ENCODE measurements around the gene RIMBP3B. TPM values are rescaled to one million over a fixed set of nuclear protein-coding genes. Genes with fewer than 3 reads are reported as not detected.

The RIMBP3B gene, protein sequence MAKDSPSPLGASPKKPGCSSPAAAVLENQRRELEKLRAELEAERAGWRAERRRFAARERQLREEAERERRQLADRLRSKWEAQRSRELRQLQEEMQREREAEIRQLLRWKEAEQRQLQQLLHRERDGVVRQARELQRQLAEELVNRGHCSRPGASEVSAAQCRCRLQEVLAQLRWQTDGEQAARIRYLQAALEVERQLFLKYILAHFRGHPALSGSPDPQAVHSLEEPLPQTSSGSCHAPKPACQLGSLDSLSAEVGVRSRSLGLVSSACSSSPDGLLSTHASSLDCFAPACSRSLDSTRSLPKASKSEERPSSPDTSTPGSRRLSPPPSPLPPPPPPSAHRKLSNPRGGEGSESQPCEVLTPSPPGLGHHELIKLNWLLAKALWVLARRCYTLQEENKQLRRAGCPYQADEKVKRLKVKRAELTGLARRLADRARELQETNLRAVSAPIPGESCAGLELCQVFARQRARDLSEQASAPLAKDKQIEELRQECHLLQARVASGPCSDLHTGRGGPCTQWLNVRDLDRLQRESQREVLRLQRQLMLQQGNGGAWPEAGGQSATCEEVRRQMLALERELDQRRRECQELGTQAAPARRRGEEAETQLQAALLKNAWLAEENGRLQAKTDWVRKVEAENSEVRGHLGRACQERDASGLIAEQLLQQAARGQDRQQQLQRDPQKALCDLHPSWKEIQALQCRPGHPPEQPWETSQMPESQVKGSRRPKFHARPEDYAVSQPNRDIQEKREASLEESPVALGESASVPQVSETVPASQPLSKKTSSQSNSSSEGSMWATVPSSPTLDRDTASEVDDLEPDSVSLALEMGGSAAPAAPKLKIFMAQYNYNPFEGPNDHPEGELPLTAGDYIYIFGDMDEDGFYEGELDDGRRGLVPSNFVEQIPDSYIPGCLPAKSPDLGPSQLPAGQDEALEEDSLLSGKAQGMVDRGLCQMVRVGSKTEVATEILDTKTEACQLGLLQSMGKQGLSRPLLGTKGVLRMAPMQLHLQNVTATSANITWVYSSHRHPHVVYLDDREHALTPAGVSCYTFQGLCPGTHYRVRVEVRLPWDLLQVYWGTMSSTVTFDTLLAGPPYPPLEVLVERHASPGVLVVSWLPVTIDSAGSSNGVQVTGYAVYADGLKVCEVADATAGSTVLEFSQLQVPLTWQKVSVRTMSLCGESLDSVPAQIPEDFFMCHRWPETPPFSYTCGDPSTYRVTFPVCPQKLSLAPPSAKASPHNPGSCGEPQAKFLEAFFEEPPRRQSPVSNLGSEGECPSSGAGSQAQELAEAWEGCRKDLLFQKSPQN (N-terminal part only)
- total RNA-seq, result 0.13 and 0.22 TPM in 2 replicates

DNA sequence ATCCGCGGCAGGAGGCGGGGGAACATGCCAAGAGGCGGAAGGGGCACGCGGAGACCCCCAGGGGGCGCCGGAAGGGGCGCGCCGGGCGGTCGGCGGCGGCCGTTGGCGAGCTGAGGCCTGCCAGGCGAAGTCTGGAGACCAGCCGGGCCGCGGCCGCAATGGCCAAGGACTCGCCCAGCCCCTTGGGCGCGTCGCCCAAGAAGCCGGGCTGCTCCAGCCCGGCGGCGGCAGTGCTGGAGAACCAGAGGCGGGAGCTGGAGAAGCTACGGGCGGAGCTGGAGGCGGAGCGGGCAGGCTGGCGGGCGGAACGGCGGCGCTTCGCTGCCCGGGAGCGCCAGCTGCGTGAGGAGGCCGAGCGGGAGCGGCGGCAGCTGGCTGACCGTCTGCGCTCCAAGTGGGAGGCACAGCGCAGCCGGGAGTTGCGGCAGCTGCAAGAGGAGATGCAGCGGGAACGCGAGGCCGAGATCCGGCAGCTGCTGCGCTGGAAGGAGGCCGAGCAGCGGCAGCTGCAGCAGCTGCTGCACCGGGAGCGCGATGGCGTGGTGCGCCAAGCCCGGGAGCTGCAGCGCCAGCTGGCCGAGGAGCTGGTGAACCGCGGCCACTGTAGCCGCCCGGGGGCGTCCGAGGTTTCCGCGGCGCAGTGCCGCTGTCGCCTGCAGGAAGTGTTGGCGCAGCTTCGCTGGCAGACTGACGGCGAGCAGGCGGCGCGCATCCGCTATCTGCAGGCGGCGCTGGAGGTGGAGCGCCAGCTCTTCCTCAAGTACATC is at the start of gene RIMBP3B:
TSS of gene RIMBP3B (plus strand) at position 51 of the 767 bp plus-strand sequence. CDS start at position 159, 108 bp downstream.

DNA sequence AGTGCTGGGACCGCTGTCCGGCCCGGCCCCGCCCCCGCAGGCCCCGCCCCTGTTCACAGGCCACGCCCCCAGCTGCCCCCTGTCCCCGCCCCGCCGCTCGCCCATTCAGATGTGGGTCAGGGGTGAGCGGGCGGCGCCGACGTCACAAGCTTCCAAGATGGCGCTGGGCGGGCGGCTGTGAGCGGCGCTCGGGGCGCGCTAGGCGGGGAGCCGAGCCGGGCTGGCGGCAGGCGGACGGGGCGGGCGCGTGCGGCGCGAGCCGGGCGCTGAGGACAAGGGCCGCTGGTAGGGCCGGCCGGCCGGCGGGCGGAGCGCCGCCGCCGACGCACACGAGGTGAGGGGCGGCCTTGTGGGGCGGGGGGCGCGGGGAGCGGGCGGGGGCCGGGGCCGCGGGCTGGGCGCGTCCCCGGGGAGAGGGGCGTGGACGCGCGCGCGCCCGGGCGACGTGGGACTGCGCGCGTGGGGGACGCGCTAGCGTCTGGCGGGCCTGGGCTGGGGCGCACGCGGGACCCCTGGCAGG is 33.7 kb downstream of the RIMBP3B start, which contains the start of gene HIC2:
TSS of gene HIC2 (plus strand) at position 145 of the 520 bp plus-strand sequence. CDS start 25,461 bp downstream, outside the sequence.

Small RNAs within 50 kb of the gene (small RNA-seq; reads per million reads assigned to genes)
- not detected for gene RF00492
- not detected for gene RN7SKP63

Other genes starting within 250 kb of the RIMBP3B start
- 1.2 and 1.6 TPM in 2 replicates for gene HIC2, start 33.6 kb downstream of the RIMBP3B start, total RNA-seq
- 0.13 and 0.32 TPM in 2 replicates for gene TMEM191C, start 83.6 kb downstream of the RIMBP3B start, total RNA-seq
- under 0.01 and 0.32 TPM in 2 replicates for gene RIMBP3C, start 167.7 kb downstream of the RIMBP3B start, total RNA-seq
- gene UBE2L3, start 184.0 kb downstream of the RIMBP3B start, total RNA-seq, result 45.6 and 48.8 TPM in 2 replicates
- gene YDJC, start 246.3 kb downstream of the RIMBP3B start, total RNA-seq, result 11.4 and 11.6 TPM in 2 replicates
- gene CCDC116, start 249.0 kb downstream of the RIMBP3B start, total RNA-seq, result 0.11 and 0.26 TPM in 2 replicates

All from articular chondrocyte of knee joint (primary cell).